IPS-18c (cell line): Measurements from ENCODE around the gene MCOLN1.

Source experiments
- H3K4me3 ChIP-seq: 2 replicates; pipeline ENCODE4 v1.7.0; 2013; ENCODE audit warnings: low read depth, mild to moderate bottlenecking, low read length, moderate library complexity; ENCODE audit not compliant: insufficient read depth
- H3K9me3 ChIP-seq: one replicate; pipeline ENCODE4 v1.6.1; 2013; ENCODE audit warnings: mild to moderate bottlenecking, low read length, moderate library complexity; ENCODE audit not compliant: control insufficient read depth, insufficient read depth

MCOLN1 gene

GRCh38 chr19:7519361-7520130 lies 2.9 kb upstream of the MCOLN1 start:
- H3K9me3 ChIP-seq = no peaks in the 10 kb centered on the region
- H3K4me3 ChIP-seq = no peak overlapping the region

GRCh38 chr19:7520131-7521051 lies 2.0 kb upstream of the MCOLN1 start:
- Histone ChIP-seq H3K4me3 (no peak overlapping the region), H3K9me3 (no peaks in the 10 kb centered on the region)

GRCh38 chr19:7521551-7522071 lies 813 bp upstream of the MCOLN1 start:
- no peaks in the 10 kb centered on the region for H3K9me3 ChIP-seq
- peak overlapping the region; percentile 60; the same call in 1 of the 2 replicates for H3K4me3 ChIP-seq

GRCh38 chr19:7522923-7523667 lies 671 bp downstream of the MCOLN1 start:
- Histone ChIP-seq H3K9me3 (no peaks in the 10 kb centered on the region), H3K4me3 (peak overlapping the region; percentile 80)

GRCh38 chr19:7524523-7524922 lies 2.1 kb downstream of the MCOLN1 start:
- Histone ChIP-seq H3K4me3 (no peak overlapping the region), H3K9me3 (no peaks in the 10 kb centered on the region)

GRCh38 chr19:7524992-7525739 lies 2.7 kb downstream of the MCOLN1 start:
- Histone ChIP-seq H3K4me3 (no peak overlapping the region), H3K9me3 (no peaks in the 10 kb centered on the region)

GRCh38 chr19:7526059-7526929 lies 3.9 kb downstream of the MCOLN1 start:
- H3K9me3 ChIP-seq = no peaks in the 10 kb centered on the region
- H3K4me3 ChIP-seq = no peak overlapping the region

GRCh38 chr19:7527516-7528191 lies 5.2 kb downstream of the MCOLN1 start:
- Histone ChIP-seq H3K9me3 (no peaks in the 10 kb centered on the region), H3K4me3 (no peak overlapping the region)

GRCh38 chr19:7528192-7528519 lies 5.7 kb downstream of the MCOLN1 start:
- H3K4me3 ChIP-seq = no peak overlapping the region
- H3K9me3 ChIP-seq = no peaks in the 10 kb centered on the region

- Histone ChIP-seq H3K4me3 (no peak overlapping the region), H3K9me3 (no peaks in the 10 kb centered on the region)
These were observed 6.3 kb downstream of the MCOLN1 start for GRCh38 chr19:7528522-7529245.

- H3K4me3 ChIP-seq = no peak overlapping the region
- H3K9me3 ChIP-seq = no peaks in the 10 kb centered on the region
These were observed 6.8 kb downstream of the MCOLN1 start for GRCh38 chr19:7529246-7529600.

- H3K9me3 ChIP-seq = no peaks in the 10 kb centered on the region
- no peak overlapping the region for H3K4me3 ChIP-seq
These were observed 7.4 kb downstream of the MCOLN1 start for GRCh38 chr19:7529610-7530490.

GRCh38 chr19:7533281-7533885 lies 11.0 kb downstream of the MCOLN1 start:
- no peaks in the 10 kb centered on the region for H3K9me3 ChIP-seq
- H3K4me3 ChIP-seq = peak overlapping the region; percentile 56

- H3K4me3 ChIP-seq = peak overlapping the region; percentile 82
- no peaks in the 10 kb centered on the region for H3K9me3 ChIP-seq
These were observed 11.6 kb downstream of the MCOLN1 start for GRCh38 chr19:7533925-7534480.
